Astrocyte of the spinal cord (primary cell): ENCODE results near the gene CACNA1C.

ENCODE experiments used
- DNase-seq: peaks from one replicate; pipeline ENCODE4 v3.0.0; 2011; ENCODE audit warnings: low read depth, low spot score
- H3K4me3 ChIP-seq: 2 replicates; pipeline ENCODE4 v1.5.1; 2011; ENCODE audit warnings: low read depth, mild to moderate bottlenecking, low read length, moderate library complexity
- in situ Hi-C: cut with HindIII; loops from 2 replicates; pipeline ENCODE4 v1.10.0; 2017; ENCODE audit warnings: low sequenced_read_pairs
- TF ChIP-seq, protein P1 (sequence below): IDR thresholded peaks from 2 replicates; pipeline ENCODE4 v1.5.1; 2012; ENCODE audit warnings: low read depth, mild to moderate bottlenecking, low read length, inconsistent platforms

Gene CACNA1C

DNA sequence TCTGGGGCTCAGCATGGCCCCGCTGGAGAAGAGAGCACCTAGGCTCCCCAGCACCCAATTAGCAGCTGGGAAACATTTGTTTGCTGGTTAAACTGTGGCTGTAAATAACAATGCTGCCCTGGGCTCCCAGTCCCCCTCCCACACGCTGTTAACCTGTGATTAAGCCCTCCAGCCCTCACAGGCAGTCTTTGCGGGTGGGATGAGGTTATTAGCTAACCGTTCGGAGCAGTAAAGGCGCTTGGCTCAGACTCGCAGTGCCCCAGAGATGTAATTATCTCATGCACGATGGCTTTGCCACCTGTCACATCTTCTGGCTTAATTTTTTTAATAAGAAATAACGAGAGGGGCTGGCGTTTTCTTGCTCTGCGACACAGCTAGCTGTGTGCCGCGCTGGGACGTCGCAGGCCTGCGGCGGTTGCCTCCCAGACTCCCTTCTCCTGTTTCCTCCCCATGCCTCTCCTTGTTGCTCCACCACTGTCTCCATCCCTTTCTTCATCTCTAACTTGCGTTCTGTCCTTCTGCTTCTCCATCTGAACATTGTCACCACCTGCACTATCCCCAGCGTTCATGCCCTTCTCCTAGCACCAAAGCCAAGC, 502.8 kb downstream of the CACNA1C start:
- in situ Hi-C loops: no loop called here
- no peak for DNase-seq
- H3K4me3 ChIP-seq: no peak overlapping the region
- TF ChIP-seq, protein P1, sequence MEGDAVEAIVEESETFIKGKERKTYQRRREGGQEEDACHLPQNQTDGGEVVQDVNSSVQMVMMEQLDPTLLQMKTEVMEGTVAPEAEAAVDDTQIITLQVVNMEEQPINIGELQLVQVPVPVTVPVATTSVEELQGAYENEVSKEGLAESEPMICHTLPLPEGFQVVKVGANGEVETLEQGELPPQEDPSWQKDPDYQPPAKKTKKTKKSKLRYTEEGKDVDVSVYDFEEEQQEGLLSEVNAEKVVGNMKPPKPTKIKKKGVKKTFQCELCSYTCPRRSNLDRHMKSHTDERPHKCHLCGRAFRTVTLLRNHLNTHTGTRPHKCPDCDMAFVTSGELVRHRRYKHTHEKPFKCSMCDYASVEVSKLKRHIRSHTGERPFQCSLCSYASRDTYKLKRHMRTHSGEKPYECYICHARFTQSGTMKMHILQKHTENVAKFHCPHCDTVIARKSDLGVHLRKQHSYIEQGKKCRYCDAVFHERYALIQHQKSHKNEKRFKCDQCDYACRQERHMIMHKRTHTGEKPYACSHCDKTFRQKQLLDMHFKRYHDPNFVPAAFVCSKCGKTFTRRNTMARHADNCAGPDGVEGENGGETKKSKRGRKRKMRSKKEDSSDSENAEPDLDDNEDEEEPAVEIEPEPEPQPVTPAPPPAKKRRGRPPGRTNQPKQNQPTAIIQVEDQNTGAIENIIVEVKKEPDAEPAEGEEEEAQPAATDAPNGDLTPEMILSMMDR: no peak

DNA sequence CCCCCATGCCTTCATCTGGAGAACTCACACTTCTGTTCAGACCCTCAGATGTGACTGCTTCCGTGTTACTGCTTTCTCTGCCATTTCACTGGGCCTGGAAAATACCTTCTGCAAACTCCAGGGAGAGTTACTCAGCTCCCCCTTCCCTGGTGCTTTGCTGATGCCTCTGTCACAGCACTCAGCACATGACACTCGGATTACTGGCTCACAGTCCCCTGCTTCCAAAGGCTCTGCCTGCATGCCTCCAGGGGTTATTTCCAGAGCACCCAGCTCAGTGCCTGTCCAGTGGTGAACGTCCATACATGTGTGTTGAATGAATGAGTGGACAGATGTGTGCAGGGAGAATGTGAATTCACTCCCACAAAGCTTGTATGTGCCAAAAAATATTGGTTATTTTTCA, 504.8 kb downstream of the CACNA1C start:
- TF ChIP-seq, protein P1: no peak
- no peak for DNase-seq
- no peak overlapping the region for H3K4me3 ChIP-seq
- in situ Hi-C loops: no loop called here

DNA sequence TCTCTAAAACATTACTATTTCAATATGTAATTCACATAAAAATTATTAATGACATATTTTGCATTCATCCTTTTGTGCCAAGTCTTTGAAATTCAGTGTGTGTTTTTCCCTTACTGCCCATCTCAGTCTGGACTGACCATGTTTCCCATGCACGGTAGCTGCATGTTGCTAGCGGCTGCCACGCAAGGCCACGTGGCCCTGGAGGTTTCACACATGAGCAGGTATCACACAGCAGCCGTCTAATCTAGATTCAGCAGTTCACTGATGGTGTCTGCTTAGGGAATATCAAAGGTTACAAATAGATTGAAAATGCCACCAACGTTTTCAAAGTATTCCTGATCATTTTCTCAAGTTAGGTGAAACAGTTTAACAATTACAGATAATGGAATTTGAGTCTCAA, 507.1 kb downstream of the CACNA1C start:
- TF ChIP-seq, protein P1: no peak
- in situ Hi-C loops: no loop called here
- no peak overlapping the region for H3K4me3 ChIP-seq
- DNase-seq: no peak

DNA sequence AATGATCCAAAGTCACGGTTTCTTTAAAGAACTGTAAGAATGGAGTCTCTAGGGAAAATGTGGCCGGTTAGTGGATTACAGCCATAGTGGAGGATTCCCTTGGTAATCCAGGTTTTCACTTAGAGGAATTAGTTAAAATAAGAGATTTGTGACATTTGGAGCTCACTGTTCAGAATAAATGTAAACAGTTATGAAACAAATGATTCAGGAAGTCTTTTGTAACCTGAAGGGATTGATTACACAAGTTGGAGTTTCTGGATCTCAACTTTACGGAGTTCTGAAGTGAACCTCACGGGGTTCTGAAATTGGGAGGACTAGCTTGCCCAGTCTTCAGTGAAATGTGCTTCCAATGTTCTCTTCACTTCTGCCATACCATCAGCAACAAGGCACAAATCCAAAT, 507.6 kb downstream of the CACNA1C start:
- in situ Hi-C loops: no loop called here
- H3K4me3 ChIP-seq: no peak overlapping the region
- DNase-seq: no peak
- TF ChIP-seq, protein P1: no peak

DNA sequence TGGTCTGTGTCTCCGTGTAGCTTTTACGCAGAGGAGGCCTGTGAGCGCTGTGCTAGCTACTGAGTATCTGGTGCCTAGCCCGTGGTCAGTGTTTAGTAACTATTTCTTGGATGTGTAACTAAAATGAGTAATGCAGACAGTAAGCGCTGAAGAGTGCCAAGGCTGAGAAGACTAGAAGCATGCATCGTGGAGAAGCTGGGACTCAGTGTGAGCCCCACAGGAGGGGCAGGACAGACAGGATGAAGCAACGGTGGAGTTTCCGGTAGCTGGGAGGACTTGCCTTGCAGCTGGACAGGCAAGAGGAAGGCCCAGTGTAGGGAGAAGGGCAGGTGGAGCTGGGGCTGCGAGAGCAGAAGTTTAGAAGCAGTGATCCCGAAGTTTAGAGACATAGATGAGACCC, 508.6 kb downstream of the CACNA1C start:
- no peak overlapping the region for H3K4me3 ChIP-seq
- in situ Hi-C loops: no loop called here
- no peak for DNase-seq
- TF ChIP-seq, protein P1: no peak

DNA sequence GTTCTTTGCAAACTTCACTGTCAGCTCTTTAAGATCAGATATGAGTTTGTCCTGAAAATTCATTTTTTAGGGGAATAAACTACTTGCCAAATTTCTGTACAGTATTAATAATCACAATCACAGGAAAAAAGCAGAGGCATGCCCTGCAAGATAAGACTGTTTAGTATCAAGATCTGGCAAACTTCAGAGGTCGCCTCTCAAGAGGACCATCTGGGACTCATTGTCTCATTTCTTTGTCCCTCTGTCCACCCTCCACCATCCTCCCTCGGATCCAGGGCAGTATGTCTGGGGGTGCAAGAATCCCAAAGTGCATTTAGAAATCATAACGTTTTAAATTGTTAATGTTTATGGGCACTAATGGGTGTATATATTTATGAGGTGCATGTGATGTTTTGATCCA, 509.6 kb downstream of the CACNA1C start:
- TF ChIP-seq, protein P1: no peak
- no peak overlapping the region for H3K4me3 ChIP-seq
- no peak for DNase-seq
- in situ Hi-C loops: no loop called here

DNA sequence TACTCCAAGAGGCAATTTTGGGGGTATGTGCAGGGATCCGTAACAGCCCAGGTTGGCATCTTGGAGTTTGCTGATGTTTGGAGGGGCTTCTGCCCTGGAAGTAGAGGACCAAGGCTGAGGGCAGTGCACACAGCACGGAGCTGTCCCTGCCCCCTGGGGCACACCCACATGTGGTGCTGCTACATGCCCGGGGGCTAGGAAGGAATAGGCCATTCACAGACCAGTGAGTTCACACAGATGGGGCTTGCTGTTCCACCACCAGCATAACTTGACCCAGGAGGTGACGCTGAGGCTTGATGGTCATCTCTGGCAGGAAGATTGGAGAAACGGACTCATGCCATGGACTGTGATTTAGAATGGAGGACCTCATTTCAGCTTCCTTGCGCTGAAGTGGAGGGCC, 510.9 kb downstream of the CACNA1C start:
- H3K4me3 ChIP-seq: no peak overlapping the region
- TF ChIP-seq, protein P1: no peak
- in situ Hi-C loops: no loop called here
- DNase-seq: no peak
